NCI-H345 treated with DMSO at 0.1 percent for 48 hours (cell line): ENCODE results near the gene FASTKD3.

Experiments used
- DNase-seq: peaks from one replicate; lab custom pipeline; 2025; ENCODE audit not compliant: unreplicated experiment; lab: John Stamatoyannopoulos, UW

Gene FASTKD3

GRCh38 chr5:7881091-7881490 is 12.3 kb upstream of the FASTKD3 start:
- DNase-seq, result no peak

DNA sequence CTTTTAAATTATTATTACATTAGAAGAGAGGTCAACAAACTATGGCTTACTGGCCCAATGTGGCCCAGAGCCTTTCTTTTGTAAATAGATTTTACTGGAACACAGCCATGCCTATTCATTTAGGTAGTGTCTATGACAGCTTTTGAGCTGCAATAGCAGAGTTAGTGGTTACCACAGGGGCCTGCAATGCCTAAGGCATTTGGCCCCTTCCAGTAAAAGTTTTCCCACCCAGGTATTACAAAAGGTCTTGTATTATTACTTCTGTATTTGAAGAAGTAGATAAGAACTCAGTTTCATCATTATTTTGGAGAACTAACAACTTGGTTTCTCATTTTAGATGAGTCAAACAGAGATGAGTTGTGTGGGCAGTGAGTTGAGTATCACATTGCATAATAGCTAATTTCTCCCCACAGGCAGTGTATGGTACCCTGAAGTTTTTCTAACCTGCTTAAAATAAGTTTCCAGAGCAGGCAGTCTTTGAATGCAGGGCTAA is 9.6 kb upstream of the FASTKD3 start:
- no peak for DNase-seq

DNA sequence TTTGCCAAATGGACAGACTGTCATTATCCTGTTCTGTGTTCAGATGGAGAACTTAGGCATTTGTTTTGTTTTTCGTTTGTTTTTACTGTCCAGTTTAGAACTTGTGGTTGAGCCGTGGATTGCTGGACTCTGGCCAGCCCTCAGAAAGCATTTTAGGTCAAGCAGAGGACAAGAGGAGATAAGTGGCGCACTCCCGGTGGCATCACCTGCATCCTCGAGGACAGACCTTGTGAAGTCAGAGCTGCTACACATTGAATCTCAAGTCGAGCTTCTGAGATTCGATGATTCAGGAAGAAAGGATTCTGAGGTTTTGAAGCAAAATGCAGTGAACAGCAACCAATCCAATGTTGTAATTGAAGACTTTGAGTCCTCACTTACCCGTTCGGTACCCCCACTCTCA is 9.0 kb upstream of the FASTKD3 start:
- DNase-seq, result no peak

GRCh38 chr5:7876867-7877266 is 8.0 kb upstream of the FASTKD3 start:
- no peak for DNase-seq

GRCh38 chr5:7875151-7875550 is 6.3 kb upstream of the FASTKD3 start:
- no peak for DNase-seq

DNA sequence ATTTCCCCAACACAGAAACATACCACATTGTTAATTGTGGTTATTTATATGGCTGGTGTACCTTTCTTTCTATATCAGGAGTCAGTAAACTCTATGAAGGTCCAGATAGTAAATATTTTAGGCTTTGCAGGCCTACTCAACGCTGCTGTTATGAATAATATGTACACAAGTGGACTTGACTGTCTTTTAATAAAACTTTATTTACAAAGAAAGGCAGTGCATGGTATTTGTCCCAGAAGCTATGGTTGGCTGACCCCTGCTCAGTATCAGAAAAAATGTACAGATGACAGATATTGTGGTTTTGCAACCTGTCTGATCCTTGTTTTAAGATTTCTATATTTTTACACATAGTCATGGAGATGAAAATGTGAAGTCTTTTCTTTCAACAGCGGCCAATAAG is 5.8 kb upstream of the FASTKD3 start:
- DNase-seq, result no peak

GRCh38 chr5:7873216-7873615 is 4.4 kb upstream of the FASTKD3 start:
- no peak for DNase-seq

DNA sequence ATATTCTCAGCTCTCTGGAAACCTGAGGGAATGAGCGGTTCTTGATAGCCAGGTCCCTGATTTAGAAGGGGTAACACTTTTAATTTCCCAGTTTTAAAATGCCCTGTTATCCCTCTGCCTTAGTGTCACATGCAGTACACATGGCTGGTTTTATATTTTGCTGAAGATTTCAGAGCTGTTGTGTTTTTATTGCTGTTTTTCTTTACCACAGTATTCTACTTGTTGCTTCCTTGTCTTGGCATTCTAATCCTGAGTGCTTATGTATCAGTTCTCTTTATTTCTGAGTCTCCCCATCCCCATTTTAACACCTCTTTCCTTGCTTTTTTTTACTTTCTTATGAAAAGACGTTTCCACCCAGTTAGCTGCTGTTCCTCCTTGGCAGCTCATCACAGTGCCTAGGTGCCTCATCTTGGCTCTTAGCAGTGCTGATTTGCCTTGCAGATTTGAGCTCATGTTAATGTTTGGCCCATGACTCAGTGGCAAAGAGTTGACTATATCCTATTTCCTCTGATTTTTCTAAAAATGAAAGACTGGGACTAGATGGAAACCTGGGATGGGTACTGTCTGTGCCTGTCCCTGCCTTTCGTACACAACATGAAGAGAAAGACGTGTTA is 3.8 kb upstream of the FASTKD3 start:
- no peak for DNase-seq

DNA sequence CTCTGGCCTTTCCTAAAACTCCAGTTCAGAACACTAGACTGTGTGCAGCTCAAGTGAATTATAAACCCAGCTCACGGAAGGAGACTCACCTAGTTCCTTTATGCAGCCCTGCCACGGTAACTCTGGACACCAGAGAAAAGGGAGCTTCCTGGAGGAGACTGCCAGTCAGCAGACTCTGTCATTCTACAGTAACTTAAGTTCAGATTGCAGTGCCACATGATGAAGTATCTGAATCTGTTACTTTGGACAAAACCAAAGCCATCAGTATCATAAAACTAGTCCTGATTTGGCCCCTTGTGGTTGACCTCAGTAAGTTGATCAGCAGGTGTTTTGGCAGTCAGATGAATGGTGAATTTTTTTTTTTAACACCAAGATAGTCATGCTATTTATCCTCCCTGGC is 2.8 kb upstream of the FASTKD3 start:
- DNase-seq, result no peak

DNA sequence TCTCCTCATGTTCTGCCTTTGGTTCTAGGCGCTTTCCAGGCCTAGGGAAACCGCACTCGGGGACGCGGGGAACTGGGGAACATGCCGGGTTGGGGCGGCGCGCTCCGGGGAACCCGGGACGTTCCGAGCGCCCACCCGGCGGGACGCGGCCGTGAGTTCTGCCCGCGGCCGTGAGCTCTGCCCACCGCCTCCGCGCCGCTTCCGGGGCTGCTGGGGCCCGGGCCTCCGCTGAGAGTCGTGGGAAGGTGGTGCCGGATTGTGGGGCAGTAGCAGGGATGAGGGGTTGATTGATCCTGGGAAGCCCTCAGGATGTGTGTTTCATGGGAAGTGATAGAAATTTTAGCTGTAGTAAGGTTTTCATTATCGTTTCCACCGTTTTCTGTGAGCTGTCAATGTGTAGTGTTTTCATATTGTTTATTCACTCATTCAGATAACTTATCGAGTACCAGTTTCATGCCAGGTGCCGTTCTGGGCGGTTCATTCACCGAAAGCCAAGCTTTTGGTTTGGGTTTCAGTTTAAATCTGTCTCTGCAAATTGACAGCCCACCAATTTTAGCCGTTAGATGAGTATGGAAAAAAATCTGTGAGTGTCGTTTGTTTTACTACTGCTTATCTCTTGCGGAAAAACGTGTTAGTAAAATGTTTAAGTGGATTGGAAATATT is 774 bp upstream of the FASTKD3 start:
- DNase-seq, result peak; percentile 6

GRCh38 chr5:7868427-7868772 is 431 bp downstream of the FASTKD3 start:
- DNase-seq, result no peak

DNA sequence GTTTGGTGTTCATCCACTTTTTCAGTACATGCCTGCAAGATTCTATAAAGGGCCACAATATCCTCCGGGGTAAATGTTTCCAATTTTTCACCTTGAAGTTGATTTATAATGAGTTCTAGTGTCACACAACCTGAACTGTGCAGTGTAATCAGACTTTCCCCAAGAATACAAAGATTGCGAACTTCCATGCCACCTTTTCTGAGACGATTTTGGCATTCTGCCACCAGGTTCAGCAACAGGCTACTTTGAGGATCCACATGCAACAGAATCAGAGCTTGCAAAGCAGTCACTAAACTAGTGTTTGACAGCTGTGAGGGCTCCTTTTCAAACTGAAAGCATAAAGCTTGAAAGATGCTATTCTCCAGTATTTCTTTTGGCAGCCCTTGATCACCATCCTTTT is 1.6 kb downstream of the FASTKD3 start:
- DNase-seq, result no peak

DNA sequence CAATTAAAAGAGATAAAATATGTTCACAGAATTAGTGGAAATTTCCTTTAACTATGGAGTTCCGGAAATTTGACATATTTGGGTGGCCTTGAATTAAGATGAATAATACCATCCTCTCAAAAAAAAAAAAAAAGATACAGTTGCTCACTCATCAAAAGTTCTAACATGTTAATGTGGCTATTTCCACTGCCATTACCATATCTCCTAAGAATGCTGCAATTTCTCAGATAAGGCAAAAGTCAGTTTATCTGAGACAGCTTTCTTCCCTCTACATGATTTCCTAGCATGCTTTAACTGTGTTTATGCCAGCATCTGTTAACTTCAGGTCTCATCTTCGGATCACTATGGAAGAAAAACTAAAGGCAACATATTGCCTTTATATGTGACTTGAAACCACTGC is 2.6 kb downstream of the FASTKD3 start:
- DNase-seq, result no peak

GRCh38 chr5:7857926-7858632 is 10.8 kb downstream of the FASTKD3 start:
- DNase-seq, result no peak

DNA sequence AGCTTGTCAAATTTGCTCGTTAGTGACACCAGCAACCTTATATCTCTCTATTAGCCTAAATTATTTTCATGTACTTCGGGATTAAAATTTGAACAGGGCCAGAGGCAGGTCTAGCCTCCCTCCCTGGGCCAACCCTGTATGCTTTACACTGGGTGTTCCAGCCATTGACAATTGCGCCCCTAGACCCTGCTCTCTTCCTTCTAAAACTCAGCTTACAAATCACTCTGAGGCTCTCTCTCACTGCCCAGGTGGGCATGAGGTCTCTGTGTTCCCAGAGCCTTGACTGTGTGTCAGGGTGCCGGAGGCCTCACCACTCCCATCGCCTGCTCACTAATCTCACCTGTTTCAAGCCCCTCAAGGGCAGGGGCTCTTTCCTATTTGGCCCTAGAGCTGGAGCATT is 11.5 kb downstream of the FASTKD3 start:
- DNase-seq, result no peak

- peak; percentile 67 for DNase-seq
These were observed 12.0 kb downstream of the FASTKD3 start for GRCh38 chr5:7856855-7857254.

GRCh38 chr5:7855611-7856010 is 13.2 kb downstream of the FASTKD3 start:
- no peak for DNase-seq

- no peak for DNase-seq
These were observed 15.8 kb downstream of the FASTKD3 start for GRCh38 chr5:7852988-7853387.

GRCh38 chr5:7852542-7852941 is 16.3 kb downstream of the FASTKD3 start:
- DNase-seq, result no peak

GRCh38 chr5:7851617-7852289 is 17.1 kb downstream of the FASTKD3 start:
- no peak for DNase-seq

GRCh38 chr5:7851240-7851592 is 17.6 kb downstream of the FASTKD3 start:
- DNase-seq, result no peak
